ENCODE results near the gene TMPRSS11A.

GRCh38 chr4:67892253-67892652 is 71.0 kb downstream of the TMPRSS11A start:
- no peak for TF ChIP-seq ATF1 (CRISPR knock-in tag; IDR thresholded peaks at IDR 0.05)
- TF ChIP-seq CTCF (IDR thresholded peaks at IDR 0.05) = no peak
- no peak for TF ChIP-seq ESRRA (CRISPR knock-in tag; IDR thresholded peaks at IDR 0.05; ENCODE audit: borderline replicate concordance)
- no peak for TF ChIP-seq FOXP4 (CRISPR knock-in tag; IDR thresholded peaks at IDR 0.05)

All from WTC11 (cell line).